ENCODE data around the gene UROD.
"Not testable (repeated sequence)": the region's sequence is repeated elsewhere in the genome, so short reads cannot be mapped to it uniquely, and the experiment has no call there.

Gene UROD

GRCh38 chr1:45011837-45012638 lies at the start of gene UROD:
TSS of gene UROD (plus strand) at chr1:45012254. CDS start at chr1:45012266, 12 bp downstream.
- ATAC-seq, result peak; percentile 65

GRCh38 chr1:44962729-44963128 lies 49.3 kb upstream of the UROD start:
- DNase-seq, result no peak
- no peak for ATAC-seq

More at GRCh38 chr1:45011837-45012638, at the start of gene UROD:
- peak; percentile 92 for DNase-seq

GRCh38 chr1:44964396-44964795 lies 47.7 kb upstream of the UROD start:
- no peak for ATAC-seq

GRCh38 chr1:44970317-44970716 lies 41.7 kb upstream of the UROD start:
- ATAC-seq (no peak), DNase-seq (no peak)

More at GRCh38 chr1:44964396-44964795, 47.7 kb upstream of the UROD start:
- no peak for DNase-seq

- no peak for DNase-seq
- ATAC-seq, result no peak
These were observed 38.4 kb upstream of the UROD start for GRCh38 chr1:44973645-44974044.

GRCh38 chr1:44976252-44976651 lies 35.8 kb upstream of the UROD start:
- DNase-seq (no peak), ATAC-seq (no peak)

- ATAC-seq, result not testable (repeated sequence)
These were observed 34.7 kb upstream of the UROD start for GRCh38 chr1:44977372-44977771.

GRCh38 chr1:44985747-44986359 lies 26.2 kb upstream of the UROD start:
- no peak for DNase-seq
- no peak for ATAC-seq

More at GRCh38 chr1:44977372-44977771, 34.7 kb upstream of the UROD start:
- DNase-seq, result not testable (repeated sequence)

- no peak for ATAC-seq
- no peak for DNase-seq
These were observed 23.4 kb upstream of the UROD start for GRCh38 chr1:44988531-44989156.

GRCh38 chr1:44994309-44994898 lies 17.6 kb upstream of the UROD start:
- ATAC-seq, result no peak
- no peak for DNase-seq

GRCh38 chr1:44995467-44996238 lies 16.4 kb upstream of the UROD start:
- DNase-seq (no peak), ATAC-seq (no peak)

GRCh38 chr1:44999232-44999631 lies 12.8 kb upstream of the UROD start:
- DNase-seq, result no peak

GRCh38 chr1:45001011-45001481 lies 11.0 kb upstream of the UROD start:
- DNase-seq (no peak), ATAC-seq (no peak)

More at GRCh38 chr1:44999232-44999631, 12.8 kb upstream of the UROD start:
- ATAC-seq, result no peak

- not testable (repeated sequence) for ATAC-seq, DNase-seq
These were observed 10.5 kb upstream of the UROD start for GRCh38 chr1:45001576-45001975.

GRCh38 chr1:45002650-45003645 lies 9.1 kb upstream of the UROD start:
- ATAC-seq (no peak), DNase-seq (no peak)

GRCh38 chr1:45003741-45004140 lies 8.3 kb upstream of the UROD start:
- DNase-seq (no peak), ATAC-seq (no peak)

- ATAC-seq (no peak), DNase-seq (no peak)
These were observed 7.7 kb upstream of the UROD start for GRCh38 chr1:45004281-45004920.

GRCh38 chr1:45005761-45006160 lies 6.3 kb upstream of the UROD start:
- DNase-seq, result no peak
- ATAC-seq, result no peak

- DNase-seq (no peak), ATAC-seq (no peak)
These were observed 4.7 kb upstream of the UROD start for GRCh38 chr1:45007311-45007710.

- ATAC-seq (no peak), DNase-seq (no peak)
These were observed 4.0 kb upstream of the UROD start for GRCh38 chr1:45008076-45008475.
